Sigmoid colon (tissue), 4 donors: ENCODE data around the gene TMEM174.

ENCODE experiments used
- EP300 ChIP-seq, 4 donors: sonication (generic); formaldehyde crosslinking; IDR thresholded peaks; one replicate each; pipeline ENCODE4 v1.6.1; 2017; ENCODE audit warnings: antibody characterized with exemption in 4 of 4
- POLR2A ChIP-seq, 2 donors: fragments of 450-650 bp; IDR thresholded peaks; one replicate each; pipeline ENCODE4 v1.6.1; 2016; ENCODE audit warnings: antibody characterized with exemption in 2 of 2, mild to moderate bottlenecking in 2 of 2, moderate library complexity in 2 of 2
- POLR2AphosphoS5 ChIP-seq, 4 donors: sonication (generic); formaldehyde crosslinking; IDR thresholded peaks; one replicate each; pipeline ENCODE4 v1.6.1; 2017; ENCODE audit warnings: antibody characterized with exemption in 4 of 4
- TF ChIP-seq, protein P1 (sequence below), 4 experiments: fragments of 450-650 bp in 3 of 4; fragments of 200-600 bp in 1 of 4; IDR thresholded peaks; one replicate each; pipeline ENCODE4 v1.5.1; 2016 to 2019; ENCODE audit warnings: antibody characterized with exemption in 4 of 4, mild to moderate bottlenecking in 3 of 4, moderate library complexity in 2 of 4

DNA sequence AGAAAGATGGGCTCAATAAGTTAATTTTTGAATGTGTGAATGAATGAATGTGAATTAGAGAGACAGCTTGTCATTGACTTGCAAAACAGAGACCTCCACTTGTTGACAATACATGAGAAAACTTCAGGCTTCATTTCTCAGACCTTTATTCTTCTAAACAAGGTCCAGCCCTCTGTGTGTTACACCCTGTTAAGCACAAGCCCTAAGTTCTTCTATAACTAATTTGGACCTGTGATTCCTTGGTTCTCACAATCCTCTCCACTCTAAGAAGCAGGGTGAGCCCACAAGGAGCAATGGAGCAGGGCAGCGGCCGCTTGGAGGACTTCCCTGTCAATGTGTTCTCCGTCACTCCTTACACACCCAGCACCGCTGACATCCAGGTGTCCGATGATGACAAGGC lies at the start of gene TMEM174:
- TF ChIP-seq EP300 (IDR thresholded peaks at IDR 0.05) (no peak), POLR2A (IDR thresholded peaks at IDR 0.05) (no peak), POLR2AphosphoS5 (IDR thresholded peaks at IDR 0.05) (no peak)
- TF ChIP-seq, protein P1, sequence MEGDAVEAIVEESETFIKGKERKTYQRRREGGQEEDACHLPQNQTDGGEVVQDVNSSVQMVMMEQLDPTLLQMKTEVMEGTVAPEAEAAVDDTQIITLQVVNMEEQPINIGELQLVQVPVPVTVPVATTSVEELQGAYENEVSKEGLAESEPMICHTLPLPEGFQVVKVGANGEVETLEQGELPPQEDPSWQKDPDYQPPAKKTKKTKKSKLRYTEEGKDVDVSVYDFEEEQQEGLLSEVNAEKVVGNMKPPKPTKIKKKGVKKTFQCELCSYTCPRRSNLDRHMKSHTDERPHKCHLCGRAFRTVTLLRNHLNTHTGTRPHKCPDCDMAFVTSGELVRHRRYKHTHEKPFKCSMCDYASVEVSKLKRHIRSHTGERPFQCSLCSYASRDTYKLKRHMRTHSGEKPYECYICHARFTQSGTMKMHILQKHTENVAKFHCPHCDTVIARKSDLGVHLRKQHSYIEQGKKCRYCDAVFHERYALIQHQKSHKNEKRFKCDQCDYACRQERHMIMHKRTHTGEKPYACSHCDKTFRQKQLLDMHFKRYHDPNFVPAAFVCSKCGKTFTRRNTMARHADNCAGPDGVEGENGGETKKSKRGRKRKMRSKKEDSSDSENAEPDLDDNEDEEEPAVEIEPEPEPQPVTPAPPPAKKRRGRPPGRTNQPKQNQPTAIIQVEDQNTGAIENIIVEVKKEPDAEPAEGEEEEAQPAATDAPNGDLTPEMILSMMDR (IDR thresholded peaks at IDR 0.05): no peak
